ENCODE data around the gene TMEM178B.

Gene TMEM178B

GRCh38 chr7:141352955-141353354 is 279.1 kb downstream of the TMEM178B start:
- TF ChIP-seq SUZ12 (IDR thresholded peaks at IDR 0.05; ENCODE audit: extremely low read depth, insufficient read depth, insufficient read length) (no peak), YY1 (IDR thresholded peaks at IDR 0.05; ENCODE audit: insufficient read depth, insufficient read length) (no peak), ZNF274 (IDR thresholded peaks at IDR 0.05; ENCODE audit: low read depth, low read length) (no peak)
- DNase-seq (ENCODE audit: low read depth, low spot score): no peak
- no peaks in the 10 kb centered on the region for H3K27me3 ChIP-seq (ENCODE audit: insufficient read depth, insufficient read length)
- no peaks in the 10 kb centered on the region for H3K9me3 ChIP-seq (ENCODE audit: insufficient read depth, low read length)
- H3K9ac ChIP-seq (ENCODE audit: insufficient read length, low read depth): no peak overlapping the region
- no peaks in the 10 kb centered on the region for H3K36me3 ChIP-seq (ENCODE audit: insufficient read depth, insufficient read length, low read length)
- H3K4me1 ChIP-seq (ENCODE audit: insufficient read depth, insufficient read length): no peaks in the 10 kb centered on the region
- no peak overlapping the region for H3K4me3 ChIP-seq (ENCODE audit: insufficient read length, low read depth)

- Histone ChIP-seq H3K4me3 (ENCODE audit: insufficient read length, low read depth) (no peak overlapping the region), H3K9ac (ENCODE audit: insufficient read length, low read depth) (no peak overlapping the region), H3K27me3 (ENCODE audit: insufficient read depth, insufficient read length) (no peaks in the 10 kb centered on the region), H3K4me1 (ENCODE audit: insufficient read depth, insufficient read length) (no peaks in the 10 kb centered on the region), H3K9me3 (ENCODE audit: insufficient read depth, low read length) (no peaks in the 10 kb centered on the region), H3K36me3 (ENCODE audit: insufficient read depth, insufficient read length, low read length) (no peaks in the 10 kb centered on the region)
- TF ChIP-seq YY1 (IDR thresholded peaks at IDR 0.05; ENCODE audit: insufficient read depth, insufficient read length) (no peak), SUZ12 (IDR thresholded peaks at IDR 0.05; ENCODE audit: extremely low read depth, insufficient read depth, insufficient read length) (no peak), ZNF274 (IDR thresholded peaks at IDR 0.05; ENCODE audit: low read depth, low read length) (no peak)
- no peak for DNase-seq (ENCODE audit: low read depth, low spot score)
These were observed 280.4 kb downstream of the TMEM178B start for GRCh38 chr7:141354251-141354650.

GRCh38 chr7:141355032-141355431 is 281.2 kb downstream of the TMEM178B start:
- no peak overlapping the region for H3K4me3 ChIP-seq (ENCODE audit: insufficient read length, low read depth)
- H3K4me1 ChIP-seq (ENCODE audit: insufficient read depth, insufficient read length): no peaks in the 10 kb centered on the region
- TF ChIP-seq ZNF274 (IDR thresholded peaks at IDR 0.05; ENCODE audit: low read depth, low read length) (no peak), SUZ12 (IDR thresholded peaks at IDR 0.05; ENCODE audit: extremely low read depth, insufficient read depth, insufficient read length) (no peak), YY1 (IDR thresholded peaks at IDR 0.05; ENCODE audit: insufficient read depth, insufficient read length) (no peak)
- no peaks in the 10 kb centered on the region for H3K27me3 ChIP-seq (ENCODE audit: insufficient read depth, insufficient read length)
- DNase-seq (ENCODE audit: low read depth, low spot score): no peak
- no peak overlapping the region for H3K9ac ChIP-seq (ENCODE audit: insufficient read length, low read depth)
- H3K9me3 ChIP-seq (ENCODE audit: insufficient read depth, low read length): peaks cover 6% of the 10 kb centered on the region; the same call in 1 of the 2 replicates
- no peaks in the 10 kb centered on the region for H3K36me3 ChIP-seq (ENCODE audit: insufficient read depth, insufficient read length, low read length)

GRCh38 chr7:141356161-141356560 is 282.3 kb downstream of the TMEM178B start:
- H3K4me3 ChIP-seq (ENCODE audit: insufficient read length, low read depth): no peak overlapping the region
- no peaks in the 10 kb centered on the region for H3K4me1 ChIP-seq (ENCODE audit: insufficient read depth, insufficient read length)
- no peaks in the 10 kb centered on the region for H3K27me3 ChIP-seq (ENCODE audit: insufficient read depth, insufficient read length)
- H3K36me3 ChIP-seq (ENCODE audit: insufficient read depth, insufficient read length, low read length): no peaks in the 10 kb centered on the region
- peaks cover 7% of the 10 kb centered on the region; the same call in 1 of the 2 replicates for H3K9me3 ChIP-seq (ENCODE audit: insufficient read depth, low read length)
- no peak overlapping the region for H3K9ac ChIP-seq (ENCODE audit: insufficient read length, low read depth)
- TF ChIP-seq ZNF274 (IDR thresholded peaks at IDR 0.05; ENCODE audit: low read depth, low read length): no peak
- TF ChIP-seq SUZ12 (IDR thresholded peaks at IDR 0.05; ENCODE audit: extremely low read depth, insufficient read depth, insufficient read length): no peak
- DNase-seq (ENCODE audit: low read depth, low spot score): no peak

GRCh38 chr7:141358386-141358785 is 284.5 kb downstream of the TMEM178B start:
- Histone ChIP-seq H3K27me3 (ENCODE audit: insufficient read depth, insufficient read length) (no peaks in the 10 kb centered on the region), H3K36me3 (ENCODE audit: insufficient read depth, insufficient read length, low read length) (no peaks in the 10 kb centered on the region), H3K9ac (ENCODE audit: insufficient read length, low read depth) (no peak overlapping the region), H3K9me3 (ENCODE audit: insufficient read depth, low read length) (peaks cover 7% of the 10 kb centered on the region; the same call in 1 of the 2 replicates), H3K4me1 (ENCODE audit: insufficient read depth, insufficient read length) (no peaks in the 10 kb centered on the region), H3K4me3 (ENCODE audit: insufficient read length, low read depth) (no peak overlapping the region)
- no peak for DNase-seq (ENCODE audit: low read depth, low spot score)
- TF ChIP-seq ZNF274 (IDR thresholded peaks at IDR 0.05; ENCODE audit: low read depth, low read length) (no peak), SUZ12 (IDR thresholded peaks at IDR 0.05; ENCODE audit: extremely low read depth, insufficient read depth, insufficient read length) (no peak), YY1 (IDR thresholded peaks at IDR 0.05; ENCODE audit: insufficient read depth, insufficient read length) (no peak)

- Histone ChIP-seq H3K9ac (ENCODE audit: insufficient read length, low read depth) (no peak overlapping the region), H3K27me3 (ENCODE audit: insufficient read depth, insufficient read length) (no peaks in the 10 kb centered on the region), H3K36me3 (ENCODE audit: insufficient read depth, insufficient read length, low read length) (no peaks in the 10 kb centered on the region), H3K4me1 (ENCODE audit: insufficient read depth, insufficient read length) (no peaks in the 10 kb centered on the region), H3K9me3 (ENCODE audit: insufficient read depth, low read length) (peaks cover 7% of the 10 kb centered on the region; the same call in 1 of the 2 replicates), H3K4me3 (ENCODE audit: insufficient read length, low read depth) (no peak overlapping the region)
- DNase-seq (ENCODE audit: low read depth, low spot score): no peak
- TF ChIP-seq SUZ12 (IDR thresholded peaks at IDR 0.05; ENCODE audit: extremely low read depth, insufficient read depth, insufficient read length): no peak
- no peak for TF ChIP-seq ZNF274 (IDR thresholded peaks at IDR 0.05; ENCODE audit: low read depth, low read length)
- no peak for TF ChIP-seq YY1 (IDR thresholded peaks at IDR 0.05; ENCODE audit: insufficient read depth, insufficient read length)
These were observed 285.4 kb downstream of the TMEM178B start for GRCh38 chr7:141359262-141359661.

GRCh38 chr7:141359740-141360415 is 286.0 kb downstream of the TMEM178B start:
- Histone ChIP-seq H3K4me3 (ENCODE audit: insufficient read length, low read depth) (no peak overlapping the region), H3K4me1 (ENCODE audit: insufficient read depth, insufficient read length) (no peaks in the 10 kb centered on the region), H3K9ac (ENCODE audit: insufficient read length, low read depth) (no peak overlapping the region), H3K27me3 (ENCODE audit: insufficient read depth, insufficient read length) (no peaks in the 10 kb centered on the region), H3K36me3 (ENCODE audit: insufficient read depth, insufficient read length, low read length) (no peaks in the 10 kb centered on the region), H3K9me3 (ENCODE audit: insufficient read depth, low read length) (peaks cover 7% of the 10 kb centered on the region; the same call in 1 of the 2 replicates)
- TF ChIP-seq SUZ12 (IDR thresholded peaks at IDR 0.05; ENCODE audit: extremely low read depth, insufficient read depth, insufficient read length) (no peak), ZNF274 (IDR thresholded peaks at IDR 0.05; ENCODE audit: low read depth, low read length) (no peak), YY1 (IDR thresholded peaks at IDR 0.05; ENCODE audit: insufficient read depth, insufficient read length) (no peak)
- DNase-seq (ENCODE audit: low read depth, low spot score): no peak

Data from NT2/D1 (cell line).